Adrenal gland (tissue), 12 donors: ENCODE data around the gene SLC22A6. TPM values are rescaled to one million over a fixed set of nuclear protein-coding genes. Genes with fewer than 3 reads are reported as not detected.

Source experiments
- DNase-seq, 7 donors: peaks; one replicate each; pipeline ENCODE4 v3.0.0-alpha.2; 2019 to 2020
- H3K27ac ChIP-seq, 5 donors: fragments of 200-600 bp; sonication (generic) in 4 of 5; 1 replicate in 3 of 5; 2 replicates in 2 of 5; pipeline versions ENCODE4 v1.5.1 to v1.8.0; 2016 to 2020; ENCODE audit warnings: mild to moderate bottlenecking in 1 of 5
- H3K27me3 ChIP-seq: fragments of 200-600 bp; 2 replicates; pipeline ENCODE4 v1.8.0; 2021
- H3K36me3 ChIP-seq, 2 donors: fragments of 200-600 bp; replicated peaks in 1 of 2; 1 replicate in 1 of 2; 2 replicates in 1 of 2; pipeline versions ENCODE4 v1.5.1 to v1.8.0; 2018 to 2022
- H3K4me1 ChIP-seq, 2 donors: fragments of 200-600 bp; replicated peaks in 1 of 2; 1 replicate in 1 of 2; 2 replicates in 1 of 2; pipeline versions ENCODE4 v1.5.1 to v1.8.0; 2018 to 2021
- H3K4me3 ChIP-seq, 4 donors: fragments of 200-600 bp; sonication (generic) in 3 of 4; one replicate each; pipeline ENCODE4 v1.5.1; 2016 to 2018
- H3K9me3 ChIP-seq, 3 donors: fragments of 200-600 bp; sonication (generic) in 1 of 3; replicated peaks in 1 of 3; 1 replicate in 2 of 3; 2 replicates in 1 of 3; pipeline versions ENCODE4 v1.5.1 to v1.8.0; 2016 to 2021
- POLR2A ChIP-seq, 2 donors: fragments of 450-650 bp; IDR thresholded peaks; one replicate each; pipeline ENCODE4 v1.6.1; 2017; ENCODE audit warnings: antibody characterized with exemption in 2 of 2, mild to moderate bottlenecking in 2 of 2, moderate library complexity in 1 of 2
- WGBS, 4 donors: extraction: QIAGEN DNeasy Blood & Tissue Kit in 2 of 4; methylation state at CpG; one replicate each; pipeline versions ENCODE4 v1.1.5 to v1.1.7; 2013 to 2017; 5-methylcytosine and 5-hydroxymethylcytosine counted together
- intact Hi-C, 2 donors: fragments of 100-400 bp; cut with DNase I; formaldehyde crosslinking; loops; one replicate each; pipeline versions ENCODE4 v1.14.1 to v1.15.0; 2022 to 2023
- polyA plus RNA-seq, 3 donors: library from polyadenylated mRNA; stranded (reverse); fragments of 200-250 nt in 2 of 3; fragments of 350-450 nt in 1 of 3; fragmentation: Illumina TruSeq in 1 of 3; extraction: RNeasy Lipid Tissue Mini Kit (QIAGEN cat#74804) in 1 of 3; gene quantifications; one replicate each; pipeline ENCODE4 v1.2.3, GENCODE V29; 2013 to 2014
- small RNA-seq, 2 donors: library from RNA; depleted of rRNA; stranded (forward); fragments of <200 nt; gene quantifications; one replicate each; pipeline ENCODE3, GENCODE V24; 2016
- total RNA-seq, 9 donors: library from RNA; depleted of rRNA in 4 of 9; stranded (reverse); fragments of >200 nt in 4 of 9; fragments of 120-200 nt in 1 of 9; fragmentation: NEBNext Ultra II Directional in 1 of 9; extraction: Animal tissue kit (Norgen Biotek cat#: 25700) in 1 of 9; gene quantifications; one replicate each; pipeline versions ENCODE4 v1.1.0 to v1.2.4, GENCODE V29; 2013 to 2023
- TF ChIP-seq, protein P1 (sequence below), 6 experiments: fragments of 450-650 bp in 4 of 6; fragments of 200-600 bp in 2 of 6; sonication (generic) in 1 of 6; IDR thresholded peaks; 1 replicate in 5 of 6; 2 replicates in 1 of 6; pipeline versions ENCODE4 v1.5.1 to v1.8.0; 2016 to 2021; ENCODE audit warnings: antibody characterized with exemption in 6 of 6, mild to moderate bottlenecking in 2 of 6, moderate library complexity in 1 of 6
- donor health status: healthy with polysubstance abuse.
- donor health status: Bipolar disorder and iron deficiency.
- donor health status: DM: yes; HTN: yes; CAD: no.
- donor health status: DM: no; HTN: no; CAD: no.
- donor health status: DM: no; HTN: no; CAD: no.
- donor health status: DM: yes; HTN: yes; CAD: no.

SLC22A6 gene
- total and polyA plus RNA-seq, 12 donors, result not detected

- Histone ChIP-seq H3K4me3 (no peak overlapping the region), H3K27me3 (peaks cover 23% of the 10 kb centered on the region), H3K9me3 (no peaks in the 10 kb centered on the region), H3K27ac (no peak overlapping the region), H3K36me3 (no peaks in the 10 kb centered on the region), H3K4me1 (peaks cover 13 to 14% of the 10 kb centered on the region in 2 donors)
- DNase-seq, result no peak
- WGBS, 4 donors, result 49 to 74% (median 55%) methylated on average over 3 to 4 of the region's 4 CpGs
- intact Hi-C loops, result no loop called here
- TF ChIP-seq, protein P1, sequence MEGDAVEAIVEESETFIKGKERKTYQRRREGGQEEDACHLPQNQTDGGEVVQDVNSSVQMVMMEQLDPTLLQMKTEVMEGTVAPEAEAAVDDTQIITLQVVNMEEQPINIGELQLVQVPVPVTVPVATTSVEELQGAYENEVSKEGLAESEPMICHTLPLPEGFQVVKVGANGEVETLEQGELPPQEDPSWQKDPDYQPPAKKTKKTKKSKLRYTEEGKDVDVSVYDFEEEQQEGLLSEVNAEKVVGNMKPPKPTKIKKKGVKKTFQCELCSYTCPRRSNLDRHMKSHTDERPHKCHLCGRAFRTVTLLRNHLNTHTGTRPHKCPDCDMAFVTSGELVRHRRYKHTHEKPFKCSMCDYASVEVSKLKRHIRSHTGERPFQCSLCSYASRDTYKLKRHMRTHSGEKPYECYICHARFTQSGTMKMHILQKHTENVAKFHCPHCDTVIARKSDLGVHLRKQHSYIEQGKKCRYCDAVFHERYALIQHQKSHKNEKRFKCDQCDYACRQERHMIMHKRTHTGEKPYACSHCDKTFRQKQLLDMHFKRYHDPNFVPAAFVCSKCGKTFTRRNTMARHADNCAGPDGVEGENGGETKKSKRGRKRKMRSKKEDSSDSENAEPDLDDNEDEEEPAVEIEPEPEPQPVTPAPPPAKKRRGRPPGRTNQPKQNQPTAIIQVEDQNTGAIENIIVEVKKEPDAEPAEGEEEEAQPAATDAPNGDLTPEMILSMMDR (IDR thresholded peaks at IDR 0.05), result no peak
- TF ChIP-seq POLR2A (IDR thresholded peaks at IDR 0.05), result no peak
Measured at GRCh38 chr11:62930157-62930556, 54.6 kb downstream of the SLC22A6 start.

GRCh38 chr11:62928011-62928410 lies 56.8 kb downstream of the SLC22A6 start:
- intact Hi-C loops, result no loop called here
- peak in 1 of 7 donors; percentile 86 for DNase-seq
- WGBS, 4 donors, result 47 to 54% (median 51%) methylated on average over 7 to 13 of the region's 13 CpGs
- Histone ChIP-seq H3K9me3 (no peaks in the 10 kb centered on the region), H3K27me3 (peaks cover 40% of the 10 kb centered on the region), H3K27ac (no peak overlapping the region), H3K4me3 (no peak overlapping the region), H3K36me3 (no peaks in the 10 kb centered on the region), H3K4me1 (peaks cover 14 to 19% of the 10 kb centered on the region in 2 donors)
- TF ChIP-seq POLR2A (IDR thresholded peaks at IDR 0.05), result no peak

GRCh38 chr11:62926680-62927455 lies 57.9 kb downstream of the SLC22A6 start:
- H3K4me1 ChIP-seq, result peaks cover 14 to 19% of the 10 kb centered on the region in 2 donors
- no peaks in the 10 kb centered on the region for H3K36me3 ChIP-seq
- DNase-seq, result no peak
- intact Hi-C loops, result no loop called here
- H3K27ac ChIP-seq, result no peak overlapping the region
- 15 to 28% (median 21%) methylated on average over 17 to 53 of the region's 53 CpGs for WGBS, 4 donors
- TF ChIP-seq, protein P1 (IDR thresholded peaks at IDR 0.05), result no peak
- no peak for TF ChIP-seq POLR2A (IDR thresholded peaks at IDR 0.05)
- peaks cover 47% of the 10 kb centered on the region for H3K27me3 ChIP-seq
- H3K9me3 ChIP-seq, result no peaks in the 10 kb centered on the region
- no peak overlapping the region for H3K4me3 ChIP-seq

Small RNA genes lying within 50 kb of the gene (small RNA-seq; reads per million reads assigned to genes)
- gene RN7SL259P, result 0 reads per million in 2 donors

Other genes starting within 250 kb of the SLC22A6 start
- 10 to 100 TPM in 6 of 9 donors, 1 to 10 TPM in 3; 6.9 to 19.5 (median 13.6) TPM for gene ZBTB3, start 230.8 kb downstream of the SLC22A6 start, total RNA-seq
- 1 to 10 TPM; 3.0 to 5.6 (median 3.3) TPM for gene ZBTB3, start 230.8 kb downstream of the SLC22A6 start, polyA plus RNA-seq
- gene POLR2G, start 223.4 kb downstream of the SLC22A6 start, total RNA-seq, result 100 to 1,000 TPM in 1 of 9 donors, 10 to 100 TPM in 8; 58.2 to 195 (median 79.8) TPM
- 100 to 1,000 TPM in 2 of 3 donors, 10 to 100 TPM in 1; 67.6 to 109 (median 108) TPM for gene POLR2G, start 223.4 kb downstream of the SLC22A6 start, polyA plus RNA-seq
- gene TAF6L, start 213.6 kb downstream of the SLC22A6 start, total RNA-seq, result 10 to 100 TPM; 18.3 to 42.3 (median 25.9) TPM
- gene TAF6L, start 213.6 kb downstream of the SLC22A6 start, polyA plus RNA-seq, result 10 to 100 TPM; 10.8 to 98.1 (median 41.2) TPM
- 100 to 1,000 TPM in 3 of 9 donors, 10 to 100 TPM in 6; 55.4 to 217 (median 72.6) TPM for gene TMEM179B, start 197.6 kb downstream of the SLC22A6 start, total RNA-seq
- 10 to 100 TPM; 37.2 to 97.7 (median 66.6) TPM for gene TMEM179B, start 197.6 kb downstream of the SLC22A6 start, polyA plus RNA-seq
- gene TMEM223, start 193.0 kb downstream of the SLC22A6 start, total RNA-seq, result 10 to 100 TPM; 12.6 to 49.1 (median 24.7) TPM
- gene TMEM223, start 193.0 kb downstream of the SLC22A6 start, polyA plus RNA-seq, result 10 to 100 TPM; 32.0 to 41.3 (median 32.5) TPM
- 100 to 1,000 TPM in 1 of 9 donors, 10 to 100 TPM in 8; 32.8 to 134 (median 58.8) TPM for gene NXF1, start 179.5 kb downstream of the SLC22A6 start, total RNA-seq
- gene NXF1, start 179.5 kb downstream of the SLC22A6 start, polyA plus RNA-seq, result 100 to 1,000 TPM in 2 of 3 donors, 10 to 100 TPM in 1; 87.0 to 274 (median 231) TPM
- 10 to 100 TPM; 22.2 to 59.9 (median 37.3) TPM for gene STX5, start 152.9 kb downstream of the SLC22A6 start, total RNA-seq
- gene STX5, start 152.9 kb downstream of the SLC22A6 start, polyA plus RNA-seq, result 10 to 100 TPM; 19.7 to 52.4 (median 22.4) TPM
- not detected for gene TEX54, start 152.1 kb downstream of the SLC22A6 start, total RNA-seq
- gene TEX54, start 152.1 kb downstream of the SLC22A6 start, polyA plus RNA-seq, result 1 to 10 TPM in 1 of 3 donors, under 1 TPM in 1, not detected in 1; 0.27 to 1.4 TPM
- 10 to 100 TPM; 21.7 to 58.0 (median 37.9) TPM for gene WDR74, start 145.4 kb downstream of the SLC22A6 start, total RNA-seq
- gene WDR74, start 145.4 kb downstream of the SLC22A6 start, polyA plus RNA-seq, result 100 to 1,000 TPM in 2 of 3 donors, 10 to 100 TPM in 1; 35.4 to 119 (median 102) TPM
- 100 to 1,000 TPM; 103 to 398 (median 170) TPM for gene SLC3A2, start 104.1 kb downstream of the SLC22A6 start, total RNA-seq
- 100 to 1,000 TPM; 123 to 221 (median 155) TPM for gene SLC3A2, start 104.1 kb downstream of the SLC22A6 start, polyA plus RNA-seq
- 1 to 10 TPM in 2 of 9 donors, under 1 TPM in 2, not detected in 5; 0.22 to 3.0 (median 1.8) TPM for gene CHRM1, start 63.6 kb downstream of the SLC22A6 start, total RNA-seq
- 1 to 10 TPM; 1.4 to 3.8 (median 1.8) TPM for gene CHRM1, start 63.6 kb downstream of the SLC22A6 start, polyA plus RNA-seq
- gene SLC22A8, start 30.9 kb upstream of the SLC22A6 start, total RNA-seq, result not detected
- not detected for gene SLC22A8, start 30.9 kb upstream of the SLC22A6 start, polyA plus RNA-seq
- gene SLC22A24, start 159.3 kb upstream of the SLC22A6 start, total RNA-seq, result not detected
- gene SLC22A24, start 159.3 kb upstream of the SLC22A6 start, polyA plus RNA-seq, result not detected